NK-92 (cell line): ENCODE data around the gene KDM1B.

Experiments used
- DNase-seq: peaks from one replicate; lab custom pipeline; 2025; ENCODE audit not compliant: unreplicated experiment; lab: John Stamatoyannopoulos, UW

Gene KDM1B

GRCh38 chr6:18260448-18261106 lies 105.4 kb downstream of the KDM1B start:
- DNase-seq, result no peak

- DNase-seq, result no peak
These were observed 106.7 kb downstream of the KDM1B start for GRCh38 chr6:18261877-18262276.

- no peak for DNase-seq
These were observed 107.6 kb downstream of the KDM1B start for GRCh38 chr6:18262702-18263417.

GRCh38 chr6:18263418-18264218 lies 108.4 kb downstream of the KDM1B start:
- DNase-seq, result no peak

GRCh38 chr6:18264219-18264922 lies 109.1 kb downstream of the KDM1B start, which contains the start of gene DEK:
DEK (minus strand) TSS chr6:18264530; CDS start chr6:18263987, 543 bp downstream.
- no peak for DNase-seq

GRCh38 chr6:18264923-18265377 lies 109.7 kb downstream of the KDM1B start:
- no peak for DNase-seq

- no peak for DNase-seq
These were observed 110.7 kb downstream of the KDM1B start for GRCh38 chr6:18265787-18266522.

GRCh38 chr6:18266523-18266912 lies 111.3 kb downstream of the KDM1B start:
- DNase-seq, result no peak

- DNase-seq, result no peak
These were observed 112.8 kb downstream of the KDM1B start for GRCh38 chr6:18268066-18268465.

- no peak for DNase-seq
These were observed 114.0 kb downstream of the KDM1B start for GRCh38 chr6:18269253-18269652.

- no peak for DNase-seq
These were observed 114.5 kb downstream of the KDM1B start for GRCh38 chr6:18269717-18270116.

GRCh38 chr6:18270216-18270615 lies 115.0 kb downstream of the KDM1B start:
- DNase-seq, result no peak
